ENCODE measurements around the gene TSC22D2.

Gene TSC22D2

GRCh38 chr3:150411546-150411945, 3.4 kb downstream of the TSC22D2 start:
- POLR2A ChIA-PET: interaction anchor here (1.3 to 3.0 kb wide), 2 partner anchors 40 to 83 kb away, joined by 3 to 12 read pairs; no protein-coding TSS in a partner anchor
- DNase-seq (ENCODE audit: extremely low spot score): no peak
- CTCF ChIA-PET: interaction anchor here (1.4 kb wide), 1 partner anchor 18 kb away, joined by 3 read pairs; no protein-coding TSS in a partner anchor
- TF ChIP-seq CTBP1 (IDR thresholded peaks at IDR 0.05; ENCODE audit: borderline replicate concordance) (no peak), ARNT (IDR thresholded peaks at IDR 0.05) (no peak), BHLHE40 (IDR thresholded peaks at IDR 0.05; ENCODE audit: borderline replicate concordance) (no peak), LEF1 (IDR thresholded peaks at IDR 0.05; ENCODE audit: borderline replicate concordance) (no peak), SP1 (IDR thresholded peaks at IDR 0.05) (no peak), FOXA1 (IDR thresholded peaks at IDR 0.05) (no peak), ELF4 (IDR thresholded peaks at IDR 0.05) (no peak), FOXM1 (IDR thresholded peaks at IDR 0.05; ENCODE audit: borderline replicate concordance) (no peak), TARDBP (IDR thresholded peaks at IDR 0.05) (no peak), ZNF384 (IDR thresholded peaks at IDR 0.05) (no peak), NFRKB (IDR thresholded peaks at IDR 0.05) (no peak), SUZ12 (IDR thresholded peaks at IDR 0.05) (no peak), FOXK2 (IDR thresholded peaks at IDR 0.05) (no peak)

- CTCF ChIA-PET: interaction anchor here (0.7 to 1.4 kb wide), 3 partner anchors 19 to 376 kb away, joined by 3 read pairs; no protein-coding TSS in a partner anchor
- no peak for DNase-seq (ENCODE audit: extremely low spot score)
- POLR2A ChIA-PET: interaction anchor here (0.7 to 1.3 kb wide), 5 partner anchors 10 to 317 kb away, joined by 3 to 4 read pairs (median 3); no protein-coding TSS in a partner anchor
- TF ChIP-seq LEF1 (IDR thresholded peaks at IDR 0.05; ENCODE audit: borderline replicate concordance): no peak
- TF ChIP-seq TARDBP (IDR thresholded peaks at IDR 0.05): no peak
- no peak for TF ChIP-seq CTBP1 (IDR thresholded peaks at IDR 0.05; ENCODE audit: borderline replicate concordance)
- no peak for TF ChIP-seq SP1 (IDR thresholded peaks at IDR 0.05)
- TF ChIP-seq ELF4 (IDR thresholded peaks at IDR 0.05): no peak
- TF ChIP-seq SUZ12 (IDR thresholded peaks at IDR 0.05): no peak
- TF ChIP-seq FOXK2 (IDR thresholded peaks at IDR 0.05): no peak
- no peak for TF ChIP-seq FOXA1 (IDR thresholded peaks at IDR 0.05)
- no peak for TF ChIP-seq NFRKB (IDR thresholded peaks at IDR 0.05)
- no peak for TF ChIP-seq ZNF384 (IDR thresholded peaks at IDR 0.05)
- no peak for TF ChIP-seq L3MBTL2 (conservative IDR thresholded peaks at IDR 0.05)
- TF ChIP-seq PKNOX1 (IDR thresholded peaks at IDR 0.05): no peak
- TF ChIP-seq BHLHE40 (IDR thresholded peaks at IDR 0.05; ENCODE audit: borderline replicate concordance): no peak
- TF ChIP-seq HDGF (IDR thresholded peaks at IDR 0.05; ENCODE audit: borderline replicate concordance): no peak
- TF ChIP-seq ARNT (IDR thresholded peaks at IDR 0.05): no peak
- TF ChIP-seq FOXM1 (IDR thresholded peaks at IDR 0.05; ENCODE audit: borderline replicate concordance): no peak
Observed at GRCh38 chr3:150411976-150412375, 3.9 kb downstream of the TSC22D2 start.

- TF ChIP-seq SP1 (IDR thresholded peaks at IDR 0.05) (no peak), PKNOX1 (IDR thresholded peaks at IDR 0.05) (no peak), ARNT (IDR thresholded peaks at IDR 0.05) (no peak), L3MBTL2 (conservative IDR thresholded peaks at IDR 0.05) (no peak), NFRKB (IDR thresholded peaks at IDR 0.05) (no peak), SUZ12 (IDR thresholded peaks at IDR 0.05) (no peak), FOXM1 (IDR thresholded peaks at IDR 0.05; ENCODE audit: borderline replicate concordance) (no peak), TARDBP (IDR thresholded peaks at IDR 0.05) (no peak), FOXA1 (IDR thresholded peaks at IDR 0.05) (no peak), LEF1 (IDR thresholded peaks at IDR 0.05; ENCODE audit: borderline replicate concordance) (no peak), ZNF384 (IDR thresholded peaks at IDR 0.05) (no peak)
- ChIA-PET CTCF (interaction anchor here (0.7 to 0.9 kb wide), 3 partner anchors 40 to 375 kb away, joined by 3 read pairs; no protein-coding TSS in a partner anchor), POLR2A (interaction anchor here (0.7 to 1.0 kb wide), 4 partner anchors 9 to 318 kb away, joined by 3 to 4 read pairs (median 3); no protein-coding TSS in a partner anchor)
- peak; percentile 11 for DNase-seq (ENCODE audit: extremely low spot score)
Observed at GRCh38 chr3:150412561-150413231, 4.6 kb downstream of the TSC22D2 start.

GRCh38 chr3:150414258-150414657, 6.2 kb downstream of the TSC22D2 start:
- ChIA-PET POLR2A (no interaction called here), CTCF (no interaction called here)
- no peak for TF ChIP-seq LEF1 (IDR thresholded peaks at IDR 0.05; ENCODE audit: borderline replicate concordance)
- no peak for TF ChIP-seq TARDBP (IDR thresholded peaks at IDR 0.05)
- no peak for TF ChIP-seq ARNT (IDR thresholded peaks at IDR 0.05)
- TF ChIP-seq PKNOX1 (IDR thresholded peaks at IDR 0.05): no peak
- no peak for TF ChIP-seq FOXM1 (IDR thresholded peaks at IDR 0.05; ENCODE audit: borderline replicate concordance)
- no peak for TF ChIP-seq ELF4 (IDR thresholded peaks at IDR 0.05)
- no peak for TF ChIP-seq SP1 (IDR thresholded peaks at IDR 0.05)
- no peak for TF ChIP-seq SUZ12 (IDR thresholded peaks at IDR 0.05)
- no peak for TF ChIP-seq L3MBTL2 (conservative IDR thresholded peaks at IDR 0.05)
- no peak for DNase-seq (ENCODE audit: extremely low spot score)

GRCh38 chr3:150414959-150415358, 6.9 kb downstream of the TSC22D2 start:
- no peak for TF ChIP-seq BHLHE40 (IDR thresholded peaks at IDR 0.05; ENCODE audit: borderline replicate concordance)
- TF ChIP-seq HDGF (IDR thresholded peaks at IDR 0.05; ENCODE audit: borderline replicate concordance): no peak
- no peak for TF ChIP-seq PKNOX1 (IDR thresholded peaks at IDR 0.05)
- TF ChIP-seq SP1 (IDR thresholded peaks at IDR 0.05): no peak
- no peak for TF ChIP-seq TARDBP (IDR thresholded peaks at IDR 0.05)
- no peak for TF ChIP-seq FOXK2 (IDR thresholded peaks at IDR 0.05)
- no peak for TF ChIP-seq SUZ12 (IDR thresholded peaks at IDR 0.05)
- ChIA-PET CTCF (no interaction called here), POLR2A (no interaction called here)
- no peak for DNase-seq (ENCODE audit: extremely low spot score)
